K562 (cell line): ENCODE results near the gene ARMC7. TPM values are rescaled to one million over a fixed set of nuclear protein-coding genes. Genes with fewer than 3 reads are reported as not detected.

Source experiments
- ATF7 ChIP-seq: fragments of 450-650 bp; IDR thresholded peaks from 2 replicates; pipeline ENCODE4 v1.7.1; 2014; ENCODE audit warnings: mild to moderate bottlenecking, moderate library complexity
- DDX20 ChIP-seq: fragments of 450-650 bp; IDR thresholded peaks from 2 replicates; pipeline ENCODE4 v1.6.1; 2016; ENCODE audit warnings: missing genetic modification characterization, low read depth, mild to moderate bottlenecking, missing compliant biosample characterization, moderate library complexity
- ETV6 ChIP-seq, 3 experiments: fragments of 150-350 bp in 1 of 3; sonication (generic) in 1 of 3; formaldehyde crosslinking in 1 of 3; IDR thresholded peaks; 2 replicates each; pipeline versions ENCODE4 v1.6.1 to v1.8.0; 2014 to 2022; ENCODE audit warnings: borderline replicate concordance in 2 of 3, low read depth in 2 of 3, antibody characterized with exemption in 1 of 3, low read length in 1 of 3, mild to moderate bottlenecking in 1 of 3, missing genetic modification reagents in 1 of 3
- HNRNPLL ChIP-seq: fragments of 200-400 bp; formaldehyde crosslinking; IDR thresholded peaks from 2 replicates; pipeline ENCODE4 v1.6.1; 2017; ENCODE audit warnings: low read length, low read depth, mild to moderate bottlenecking; ENCODE audit not compliant: poor library complexity, severe bottlenecking
- NCOA4 ChIP-seq: fragments of 450-650 bp; IDR thresholded peaks from 2 replicates; pipeline ENCODE4 v1.6.1; 2018; ENCODE audit warnings: mild to moderate bottlenecking; ENCODE audit not compliant: partially characterized antibody
- NFE2L1 ChIP-seq: fragments of 450-650 bp; IDR thresholded peaks from 2 replicates; pipeline ENCODE4 v1.6.1; 2016; ENCODE audit warnings: missing genetic modification characterization, low read depth, mild to moderate bottlenecking, missing compliant biosample characterization, moderate library complexity, borderline replicate concordance
- RBM15 ChIP-seq: fragments of 200-400 bp; formaldehyde crosslinking; IDR thresholded peaks from 2 replicates; pipeline ENCODE4 v1.6.1; 2018; ENCODE audit warnings: mild to moderate bottlenecking, low read length, moderate library complexity; ENCODE audit not compliant: insufficient read depth
- RBM39 ChIP-seq: fragments of 200-400 bp; formaldehyde crosslinking; optimal IDR thresholded peaks from 2 replicates; pipeline ENCODE3; 2018; ENCODE audit warnings: low read depth, low read length
- polyA plus RNA-seq, 8 experiments: library from polyadenylated mRNA; depleted of rRNA in 4 of 8; stranded (reverse) in 5 of 8; unstranded in 3 of 8; fragments of >200 nt; fragmentation: Nextera tagmentation in 2 of 8; fragmentation: Illumina TruSeq in 1 of 8; extraction: Ambion mirVana in 2 of 8; extraction: Trizol in 1 of 8; gene quantifications; 2 replicates each; pipeline versions ENCODE4 v1.2.1 to v1.2.3, GENCODE V29; 2011 to 2014; ENCODE audit warnings: inconsistent platforms in 1 of 8, missing spikeins in 1 of 8
- total RNA-seq, 7 experiments: library from RNA; depleted of rRNA in 6 of 7; stranded (reverse); fragments of >200 nt in 6 of 7; fragmentation: Illumina TruSeq in 2 of 7; extraction: Trizol in 2 of 7; gene quantifications; 2 replicates each; pipeline versions ENCODE4 v1.2.1 to v1.2.3, GENCODE V29; 2011 to 2021; ENCODE audit warnings: low replicate concordance in 1 of 7
- TF ChIP-seq, protein P1 (sequence below): sonication (generic); formaldehyde crosslinking; IDR thresholded peaks from 2 replicates; pipeline ENCODE4 v1.8.0; 2022; ENCODE audit warnings: mild to moderate bottlenecking, low read depth, missing genetic modification reagents
- TF ChIP-seq, protein P2 (sequence below): fragments of 450-650 bp; IDR thresholded peaks from 2 replicates; pipeline ENCODE4 v1.6.1; 2017; ENCODE audit warnings: antibody characterized with exemption, mild to moderate bottlenecking
- TF ChIP-seq, protein P3 (sequence below): fragments of 450-650 bp; IDR thresholded peaks from 2 replicates; pipeline ENCODE4 v1.6.1; 2016; ENCODE audit warnings: borderline replicate concordance
- TF ChIP-seq, protein P4 (sequence below), 2 experiments: IDR thresholded peaks; 2 replicates each; pipeline ENCODE4 v1.6.1; 2011; ENCODE audit warnings: borderline replicate concordance in 1 of 2, control low read depth in 1 of 2, low read depth in 1 of 2, low read length in 1 of 2, mild to moderate bottlenecking in 1 of 2, mixed read lengths in 1 of 2, moderate library complexity in 1 of 2; ENCODE audit not compliant: insufficient read depth in 1 of 2, insufficient read length in 1 of 2, poor library complexity in 1 of 2, severe bottlenecking in 1 of 2; ENCODE audit errors: extremely low read depth in 1 of 2
- TF ChIP-seq, protein P5 (sequence below): fragments of 450-650 bp; IDR thresholded peaks from one replicate; pipeline ENCODE4 v1.6.1; 2018; ENCODE audit warnings: mild to moderate bottlenecking, moderate library complexity; ENCODE audit not compliant: partially characterized antibody

Gene ARMC7
- total and polyA plus RNA-seq, 9 of the 15 experiments (the other 6 are each of a cell fraction or from before 2014, with no cell fraction given), result 1.4 to 15.2 (median 5.9) TPM

DNA sequence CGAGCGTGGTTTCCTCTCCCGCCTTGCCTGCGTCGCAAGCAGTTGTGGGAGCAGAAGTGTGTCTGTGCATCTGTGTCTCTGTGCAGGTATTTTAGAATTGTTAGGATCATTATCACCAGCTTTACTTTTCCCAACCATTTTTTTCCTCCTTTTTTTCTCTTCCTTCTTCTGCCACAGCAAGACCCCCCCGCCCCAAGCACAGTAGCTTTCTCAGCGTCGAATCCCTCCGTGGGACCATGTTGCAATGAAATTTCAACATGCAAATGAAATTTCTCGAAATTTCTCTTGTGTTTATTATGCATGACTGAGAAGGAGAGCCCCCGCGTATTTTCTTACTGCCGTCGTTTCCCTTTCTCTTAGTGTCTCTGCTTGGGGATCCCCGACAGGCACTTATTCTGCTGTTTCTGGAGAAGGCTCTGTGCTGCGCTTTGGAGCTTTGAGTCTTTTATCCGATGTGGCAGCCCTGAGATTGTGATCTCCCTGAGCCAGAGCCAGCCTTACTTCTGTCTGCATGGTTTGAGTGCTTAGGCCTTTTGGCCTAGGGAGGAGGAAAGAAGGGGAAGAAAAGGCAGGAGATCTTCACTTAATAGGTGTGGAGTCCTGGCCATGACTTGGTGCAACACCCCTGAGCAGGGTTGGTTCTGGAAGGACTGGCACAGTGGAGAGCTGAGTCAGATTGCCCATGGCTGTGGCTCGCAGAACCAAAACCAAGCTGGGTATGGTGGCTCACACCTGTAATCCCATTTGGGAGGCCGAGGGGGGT, 5.0 kb downstream of the ARMC7 start (continued):
- TF ChIP-seq HNRNPLL (peak; percentile 9), NCOA4 (no peak), NFE2L1 (tag) (no peak), DDX20 (no peak), ATF7 (no peak), RBM39 (no peak), ETV6 (IDR thresholded peaks at IDR 0.05; ENCODE audit: borderline replicate concordance in 1 of 2, low read depth in 2 of 2, low read length in 1 of 2) (no peak), ETV6 (CRISPR knock-in tag; IDR thresholded peaks at IDR 0.05; ENCODE audit: borderline replicate concordance) (no peak), RBM15 (no peak)
- TF ChIP-seq, protein P1, sequence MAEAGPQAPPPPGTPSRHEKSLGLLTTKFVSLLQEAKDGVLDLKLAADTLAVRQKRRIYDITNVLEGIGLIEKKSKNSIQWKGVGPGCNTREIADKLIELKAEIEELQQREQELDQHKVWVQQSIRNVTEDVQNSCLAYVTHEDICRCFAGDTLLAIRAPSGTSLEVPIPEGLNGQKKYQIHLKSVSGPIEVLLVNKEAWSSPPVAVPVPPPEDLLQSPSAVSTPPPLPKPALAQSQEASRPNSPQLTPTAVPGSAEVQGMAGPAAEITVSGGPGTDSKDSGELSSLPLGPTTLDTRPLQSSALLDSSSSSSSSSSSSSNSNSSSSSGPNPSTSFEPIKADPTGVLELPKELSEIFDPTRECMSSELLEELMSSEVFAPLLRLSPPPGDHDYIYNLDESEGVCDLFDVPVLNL (CRISPR knock-in tag), result no peak
- TF ChIP-seq, protein P2, sequence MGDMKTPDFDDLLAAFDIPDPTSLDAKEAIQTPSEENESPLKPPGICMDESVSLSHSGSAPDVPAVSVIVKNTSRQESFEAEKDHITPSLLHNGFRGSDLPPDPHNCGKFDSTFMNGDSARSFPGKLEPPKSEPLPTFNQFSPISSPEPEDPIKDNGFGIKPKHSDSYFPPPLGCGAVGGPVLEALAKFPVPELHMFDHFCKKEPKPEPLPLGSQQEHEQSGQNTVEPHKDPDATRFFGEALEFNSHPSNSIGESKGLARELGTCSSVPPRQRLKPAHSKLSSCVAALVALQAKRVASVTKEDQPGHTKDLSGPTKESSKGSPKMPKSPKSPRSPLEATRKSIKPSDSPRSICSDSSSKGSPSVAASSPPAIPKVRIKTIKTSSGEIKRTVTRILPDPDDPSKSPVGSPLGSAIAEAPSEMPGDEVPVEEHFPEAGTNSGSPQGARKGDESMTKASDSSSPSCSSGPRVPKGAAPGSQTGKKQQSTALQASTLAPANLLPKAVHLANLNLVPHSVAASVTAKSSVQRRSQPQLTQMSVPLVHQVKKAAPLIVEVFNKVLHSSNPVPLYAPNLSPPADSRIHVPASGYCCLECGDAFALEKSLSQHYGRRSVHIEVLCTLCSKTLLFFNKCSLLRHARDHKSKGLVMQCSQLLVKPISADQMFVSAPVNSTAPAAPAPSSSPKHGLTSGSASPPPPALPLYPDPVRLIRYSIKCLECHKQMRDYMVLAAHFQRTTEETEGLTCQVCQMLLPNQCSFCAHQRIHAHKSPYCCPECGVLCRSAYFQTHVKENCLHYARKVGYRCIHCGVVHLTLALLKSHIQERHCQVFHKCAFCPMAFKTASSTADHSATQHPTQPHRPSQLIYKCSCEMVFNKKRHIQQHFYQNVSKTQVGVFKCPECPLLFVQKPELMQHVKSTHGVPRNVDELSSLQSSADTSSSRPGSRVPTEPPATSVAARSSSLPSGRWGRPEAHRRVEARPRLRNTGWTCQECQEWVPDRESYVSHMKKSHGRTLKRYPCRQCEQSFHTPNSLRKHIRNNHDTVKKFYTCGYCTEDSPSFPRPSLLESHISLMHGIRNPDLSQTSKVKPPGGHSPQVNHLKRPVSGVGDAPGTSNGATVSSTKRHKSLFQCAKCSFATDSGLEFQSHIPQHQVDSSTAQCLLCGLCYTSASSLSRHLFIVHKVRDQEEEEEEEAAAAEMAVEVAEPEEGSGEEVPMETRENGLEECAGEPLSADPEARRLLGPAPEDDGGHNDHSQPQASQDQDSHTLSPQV, result 0 out of 2 replicates have a peak, but pooled peaks have one; percentile 11
- TF ChIP-seq, protein P3, sequence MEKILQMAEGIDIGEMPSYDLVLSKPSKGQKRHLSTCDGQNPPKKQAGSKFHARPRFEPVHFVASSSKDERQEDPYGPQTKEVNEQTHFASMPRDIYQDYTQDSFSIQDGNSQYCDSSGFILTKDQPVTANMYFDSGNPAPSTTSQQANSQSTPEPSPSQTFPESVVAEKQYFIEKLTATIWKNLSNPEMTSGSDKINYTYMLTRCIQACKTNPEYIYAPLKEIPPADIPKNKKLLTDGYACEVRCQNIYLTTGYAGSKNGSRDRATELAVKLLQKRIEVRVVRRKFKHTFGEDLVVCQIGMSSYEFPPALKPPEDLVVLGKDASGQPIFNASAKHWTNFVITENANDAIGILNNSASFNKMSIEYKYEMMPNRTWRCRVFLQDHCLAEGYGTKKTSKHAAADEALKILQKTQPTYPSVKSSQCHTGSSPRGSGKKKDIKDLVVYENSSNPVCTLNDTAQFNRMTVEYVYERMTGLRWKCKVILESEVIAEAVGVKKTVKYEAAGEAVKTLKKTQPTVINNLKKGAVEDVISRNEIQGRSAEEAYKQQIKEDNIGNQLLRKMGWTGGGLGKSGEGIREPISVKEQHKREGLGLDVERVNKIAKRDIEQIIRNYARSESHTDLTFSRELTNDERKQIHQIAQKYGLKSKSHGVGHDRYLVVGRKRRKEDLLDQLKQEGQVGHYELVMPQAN, result 0 out of 2 replicates have a peak, but pooled peaks have one; percentile 3
- TF ChIP-seq, protein P4, sequence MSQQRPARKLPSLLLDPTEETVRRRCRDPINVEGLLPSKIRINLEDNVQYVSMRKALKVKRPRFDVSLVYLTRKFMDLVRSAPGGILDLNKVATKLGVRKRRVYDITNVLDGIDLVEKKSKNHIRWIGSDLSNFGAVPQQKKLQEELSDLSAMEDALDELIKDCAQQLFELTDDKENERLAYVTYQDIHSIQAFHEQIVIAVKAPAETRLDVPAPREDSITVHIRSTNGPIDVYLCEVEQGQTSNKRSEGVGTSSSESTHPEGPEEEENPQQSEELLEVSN (IDR thresholded peaks at IDR 0.05; ENCODE audit: borderline replicate concordance in 1 of 2, extremely low read depth in 1 of 2, insufficient read depth in 1 of 2, insufficient read length in 1 of 2, low read depth in 1 of 2, low read length in 1 of 2, poor library complexity in 1 of 2, severe bottlenecking in 1 of 2), result peak in 1 of 2 experiments; percentile 56
- TF ChIP-seq, protein P5, sequence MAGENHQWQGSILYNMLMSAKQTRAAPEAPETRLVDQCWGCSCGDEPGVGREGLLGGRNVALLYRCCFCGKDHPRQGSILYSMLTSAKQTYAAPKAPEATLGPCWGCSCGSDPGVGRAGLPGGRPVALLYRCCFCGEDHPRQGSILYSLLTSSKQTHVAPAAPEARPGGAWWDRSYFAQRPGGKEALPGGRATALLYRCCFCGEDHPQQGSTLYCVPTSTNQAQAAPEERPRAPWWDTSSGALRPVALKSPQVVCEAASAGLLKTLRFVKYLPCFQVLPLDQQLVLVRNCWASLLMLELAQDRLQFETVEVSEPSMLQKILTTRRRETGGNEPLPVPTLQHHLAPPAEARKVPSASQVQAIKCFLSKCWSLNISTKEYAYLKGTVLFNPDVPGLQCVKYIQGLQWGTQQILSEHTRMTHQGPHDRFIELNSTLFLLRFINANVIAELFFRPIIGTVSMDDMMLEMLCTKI, result no peak
